Measurements from ENCODE around the gene MTMR10.

MTMR10 gene

DNA sequence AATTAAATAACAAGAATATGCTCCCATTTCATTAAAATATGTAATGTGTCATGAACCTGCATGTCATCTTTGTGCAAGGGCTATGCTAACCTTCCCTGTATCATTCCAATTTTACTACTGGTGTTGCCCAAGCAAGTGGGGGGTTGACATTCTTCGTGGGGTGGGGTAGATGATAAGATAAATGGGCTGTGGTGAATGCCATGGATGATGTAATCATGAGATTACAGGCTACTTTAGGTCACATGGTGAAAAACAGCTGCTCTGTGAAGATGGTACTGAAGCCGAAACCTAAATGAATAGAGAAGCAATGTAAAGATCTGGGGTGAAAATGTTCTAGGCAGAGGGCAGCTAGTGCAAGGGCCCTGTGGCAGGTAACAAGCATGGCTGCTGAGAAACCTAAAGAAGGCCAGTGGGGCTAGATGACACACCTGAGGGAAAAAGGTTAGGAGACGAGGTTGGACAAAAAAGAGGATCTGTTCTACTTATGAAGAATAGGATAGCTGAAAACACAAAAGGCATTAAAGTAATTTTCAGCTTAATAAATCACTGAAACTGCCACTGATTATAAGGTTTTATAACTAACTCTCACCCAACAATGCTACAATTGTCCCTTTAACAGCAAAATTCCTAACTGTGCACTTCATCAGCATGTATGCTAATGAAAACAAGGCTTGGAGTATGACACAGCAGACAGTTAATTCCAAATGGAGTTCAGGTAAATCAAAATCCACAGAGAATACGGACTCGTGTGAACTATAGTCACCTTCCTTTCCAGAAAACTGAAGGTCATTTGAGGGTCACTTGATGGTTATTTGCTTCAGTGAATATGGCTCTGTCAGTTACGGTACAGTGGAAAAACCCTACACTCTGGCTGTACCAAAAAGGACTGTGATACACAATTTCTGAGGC is 35.0 kb downstream of the MTMR10 start:
- DNase-seq: no peak

- no peak for DNase-seq
Measured at GRCh38 chr15:30954674-30955073, 36.8 kb downstream of the MTMR10 start.

- no peak for DNase-seq
Measured at GRCh38 chr15:30953731-30954378, 37.6 kb downstream of the MTMR10 start.

- no peak for DNase-seq
Measured at GRCh38 chr15:30953183-30953582, 38.2 kb downstream of the MTMR10 start.

GRCh38 chr15:30943654-30944335 is 47.6 kb downstream of the MTMR10 start:
- DNase-seq: no peak

- no peak for DNase-seq
Measured at GRCh38 chr15:30941520-30941919, 49.9 kb downstream of the MTMR10 start.

DNA sequence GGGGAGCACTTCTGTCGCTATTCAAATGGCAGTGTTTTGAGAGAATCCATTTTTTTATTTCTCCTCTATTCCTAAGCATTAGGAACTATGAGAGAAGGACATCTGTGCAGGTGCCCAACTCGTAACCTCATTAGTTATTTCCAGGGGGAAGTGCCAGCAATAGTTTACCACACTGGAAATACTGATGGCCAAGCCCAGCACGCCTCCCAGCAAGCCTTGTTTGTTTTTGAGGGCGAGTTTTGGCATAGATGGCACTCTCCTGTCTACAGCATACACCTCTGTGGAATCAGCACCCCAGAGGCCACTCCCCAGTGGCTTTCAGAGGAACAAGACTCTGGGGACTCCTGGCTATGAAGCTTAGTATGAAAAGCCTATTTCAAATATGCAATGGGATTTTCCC is 51.1 kb downstream of the MTMR10 start:
- DNase-seq: no peak

- DNase-seq: no peak
Measured at GRCh38 chr15:30939161-30939560, 52.3 kb downstream of the MTMR10 start.

DNA sequence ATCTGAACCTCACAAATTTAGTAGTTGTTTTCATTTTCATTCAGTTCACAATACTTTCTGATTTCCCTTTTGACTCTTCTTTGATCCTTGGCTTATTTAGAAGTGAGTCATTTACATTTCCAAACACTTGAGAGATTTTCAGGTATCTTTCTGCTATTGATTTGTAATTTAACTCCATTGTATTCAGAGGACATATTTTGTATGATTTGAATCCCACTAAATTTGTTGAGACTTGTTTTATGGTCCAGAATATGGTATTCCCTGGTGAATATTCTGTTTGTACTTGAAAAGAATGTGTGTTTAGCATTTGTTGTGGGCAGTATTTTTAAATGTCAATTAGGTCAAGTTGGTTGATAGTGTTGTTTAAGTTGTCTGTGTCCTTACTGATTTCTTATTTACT is 58.1 kb downstream of the MTMR10 start:
- DNase-seq: no peak

DNA sequence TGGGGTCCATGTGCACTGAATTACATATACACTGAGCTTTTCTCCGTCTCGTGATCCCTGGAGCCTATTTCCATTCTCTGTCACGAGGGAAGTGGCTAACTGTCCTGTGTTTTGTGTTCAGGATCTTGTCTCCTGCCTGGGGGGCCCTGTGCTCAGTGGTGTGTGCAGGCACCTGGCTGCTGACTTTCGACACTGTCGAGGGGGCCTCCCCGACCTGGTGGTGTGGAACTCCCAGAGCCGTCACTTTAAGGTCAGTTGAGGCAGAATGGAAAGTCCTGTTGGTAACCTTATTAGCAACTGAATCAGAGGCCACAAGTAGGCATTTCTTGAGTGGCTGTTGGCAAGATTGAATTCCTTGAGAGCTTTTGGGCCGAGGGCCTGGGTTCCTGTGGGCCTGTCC is 61.0 kb downstream of the MTMR10 start:
- no peak for DNase-seq

GRCh38 chr15:30929982-30930381 is 61.4 kb downstream of the MTMR10 start:
- no peak for DNase-seq

DNA sequence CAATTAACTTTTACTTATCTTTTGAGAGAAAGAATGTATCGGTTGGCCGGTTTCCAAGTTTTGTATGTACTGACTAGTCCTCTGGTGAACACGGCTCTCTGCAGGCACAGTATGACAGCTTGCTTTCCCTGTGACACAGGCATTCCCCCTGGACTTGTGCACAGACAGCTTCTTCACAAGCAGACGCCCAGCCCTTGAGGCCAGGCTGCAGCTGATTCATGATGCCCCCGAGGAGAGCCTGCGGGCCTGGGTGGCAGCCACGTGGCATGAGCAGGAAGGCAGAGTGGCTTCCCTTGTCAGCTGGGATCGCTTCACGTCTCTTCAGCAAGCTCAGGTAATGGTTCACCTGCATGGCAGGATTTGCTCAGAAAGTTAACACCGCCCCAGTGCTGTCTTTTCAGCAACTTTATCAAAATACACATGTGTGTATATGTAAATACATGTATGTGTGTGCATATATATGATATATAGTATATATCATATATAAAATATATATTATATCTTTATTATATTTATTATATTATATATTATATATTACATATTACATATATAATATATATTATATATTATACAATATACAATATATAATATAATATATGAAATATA is 62.3 kb downstream of the MTMR10 start:
- peak; percentile 16 for DNase-seq

DNA sequence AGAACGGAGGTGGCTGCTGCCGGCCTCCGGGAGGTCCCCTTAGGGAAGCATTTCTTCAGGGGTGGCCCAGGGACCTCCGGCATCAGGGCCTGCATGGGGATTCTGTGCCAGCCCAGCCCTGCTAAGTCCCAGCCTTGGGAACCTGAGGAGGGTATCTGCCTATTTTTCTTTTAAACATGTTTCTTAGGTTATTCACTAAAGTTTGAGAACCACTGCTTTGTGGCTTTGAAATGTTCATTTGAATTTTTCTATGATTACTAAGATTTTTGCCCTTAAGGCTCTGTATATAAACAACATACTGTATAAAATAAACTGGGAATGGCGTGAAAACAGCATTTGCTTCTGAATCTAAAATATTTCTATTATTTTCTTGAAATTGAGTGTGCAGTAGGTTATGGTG is 63.4 kb downstream of the MTMR10 start:
- DNase-seq: no peak

- no peak for DNase-seq
Measured at GRCh38 chr15:30927148-30927761, 64.2 kb downstream of the MTMR10 start.

- no peak for DNase-seq
Measured at GRCh38 chr15:30926161-30926560, 65.3 kb downstream of the MTMR10 start.

- DNase-seq: no peak
Measured at GRCh38 chr15:30925686-30926085, 65.7 kb downstream of the MTMR10 start.

DNA sequence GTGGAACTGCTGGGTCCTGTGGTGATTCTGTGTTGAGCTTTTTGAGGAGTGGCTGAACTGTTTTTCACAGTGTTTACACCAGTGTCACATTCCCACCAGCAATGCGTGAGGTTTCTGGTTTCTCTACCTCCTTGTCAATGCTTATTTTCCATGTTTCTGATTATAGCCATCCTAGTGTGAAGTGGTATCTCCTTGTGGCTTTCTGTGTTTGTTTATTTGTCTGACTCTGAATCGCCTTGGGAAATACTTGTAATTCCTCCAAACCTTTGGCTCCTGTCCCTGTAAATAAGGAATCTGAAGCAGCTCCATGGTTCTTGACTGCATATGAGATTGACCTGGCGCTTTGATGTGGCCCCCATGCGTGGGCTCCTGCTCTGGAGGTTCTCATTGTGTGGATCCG is 67.1 kb downstream of the MTMR10 start:
- no peak for DNase-seq

GRCh38 chr15:30923429-30923828 is 68.0 kb downstream of the MTMR10 start:
- DNase-seq: no peak

DNA sequence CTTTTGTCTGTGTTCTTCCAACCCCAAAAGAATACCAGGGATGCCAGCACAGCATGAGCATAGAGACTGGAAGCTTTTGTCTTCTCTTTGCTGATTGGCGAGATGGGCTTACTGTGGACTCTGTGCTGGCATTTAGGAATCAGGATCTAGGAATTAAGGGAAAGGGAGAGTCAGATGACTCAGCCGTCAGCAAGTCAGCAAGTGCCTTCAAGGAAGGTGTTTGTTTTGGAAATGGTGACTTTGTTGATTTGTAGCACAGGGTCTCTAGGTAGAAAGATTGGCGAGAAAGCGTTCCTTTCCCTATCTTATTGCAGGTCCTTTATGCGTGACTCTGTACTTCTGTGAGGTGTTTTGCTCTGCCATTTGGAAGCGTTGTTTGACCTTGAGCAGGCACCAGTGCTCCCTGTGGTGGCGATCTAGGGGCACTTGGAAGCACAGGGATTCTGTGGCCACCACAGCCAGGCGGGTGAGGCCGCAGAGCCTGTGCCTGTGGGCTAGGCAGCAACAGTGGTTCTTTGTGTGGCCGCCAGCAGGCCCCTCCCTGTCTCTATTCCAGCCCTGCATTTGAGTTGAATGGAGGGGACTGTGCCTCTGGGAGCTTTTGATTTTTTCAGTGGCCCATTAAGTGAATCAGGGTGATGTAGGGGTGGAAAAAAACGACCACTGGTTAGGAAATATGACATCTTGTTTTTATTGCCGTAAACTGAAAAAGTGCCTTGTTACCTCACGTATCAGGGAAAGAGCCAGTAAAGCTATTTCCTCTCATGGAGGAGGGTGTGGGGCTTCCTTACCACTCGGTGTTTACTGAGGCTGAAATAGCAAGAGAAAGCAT is 68.7 kb downstream of the MTMR10 start:
- no peak for DNase-seq

GRCh38 chr15:30921781-30922479 is 69.5 kb downstream of the MTMR10 start:
- no peak for DNase-seq

- no peak for DNase-seq
Measured at GRCh38 chr15:30921106-30921505, 70.3 kb downstream of the MTMR10 start.

Measured in NCI-H1436 (cell line).